GM12878 (cell line): Measurements from ENCODE around the gene CUEDC1. TPM values are rescaled to one million over a fixed set of nuclear protein-coding genes. Genes with fewer than 3 reads are reported as not detected.

Experiments used
- ATAC-seq: fragments of 200-7000 bp; cut with Tn5 transposase; 3 replicates; pipeline ENCODE4 v1.9.1; 2020; ENCODE audit warnings: mild to moderate bottlenecking, moderate library complexity
- BruUV-seq: library from RNA; stranded (reverse); fragments of 400-500 nt; replicated peaks from 2 replicates; lab custom pipeline; 2021; lab: Mats Ljungman, UMichigan
- CTCF ChIA-PET: fragments of 300-600 bp; sonication (Branson Sonifier 250); formaldehyde crosslinking; extraction: SDS; loops from one replicate; lab custom pipeline; 2021; ENCODE audit warnings: inconsistent platforms; lab: Yijun Ruan, JAX
- POLR2A ChIA-PET: fragments of 350-600 bp; formaldehyde crosslinking; extraction: SDS; loops from one replicate; lab custom pipeline; 2021; ENCODE audit warnings: inconsistent platforms; lab: Charles Lee
- RAD21 ChIA-PET: fragments of 300-600 bp; sonication (Branson Sonifier 250); formaldehyde crosslinking; loops from one replicate; lab custom pipeline; 2023; ENCODE audit warnings: antibody characterized with exemption; ENCODE audit not compliant: unreplicated experiment; lab: Charles Lee
- SMC1A ChIA-PET: fragments of 300-600 bp; sonication (Branson Sonifier 250); formaldehyde crosslinking; loops from one replicate; lab custom pipeline; 2023; ENCODE audit not compliant: unreplicated experiment, uncharacterized antibody; lab: Charles Lee
- DNase-seq: peaks from one replicate; pipeline ENCODE4 v3.0.0-alpha.2; 2011; ENCODE audit warnings: low read depth, low spot score
- FAIRE-seq: peaks from 3 replicates; lab custom pipeline; 2011; peaks lifted over from hg19 to GRCh38; lab: Jason Lieb, UNC
- H2AFZ ChIP-seq: 2 replicates; pipeline ENCODE4 v1.6.0; 2011; ENCODE audit warnings: low read depth, low read length, control low read depth; ENCODE audit not compliant: control insufficient read depth
- H3K27ac ChIP-seq: 2 replicates; pipeline ENCODE4 v1.5.1; 2011; ENCODE audit warnings: control low read depth; ENCODE audit not compliant: control insufficient read depth, insufficient read depth
- H3K27me3 ChIP-seq, 2 experiments: replicated peaks in 1 of 2; 2 replicates each; pipeline versions ENCODE4 v1.6.0 to v1.6.1; 2011; ENCODE audit warnings: low read length in 1 of 2; ENCODE audit not compliant: control insufficient read depth in 2 of 2, insufficient read depth in 2 of 2
- H3K36me3 ChIP-seq, 2 experiments: 2 replicates each; pipeline ENCODE4 v1.5.1; 2011; ENCODE audit warnings: low read length in 1 of 2; ENCODE audit not compliant: control insufficient read depth in 2 of 2, insufficient read depth in 2 of 2
- H3K4me1 ChIP-seq: 2 replicates; pipeline ENCODE4 v1.6.1; 2011; ENCODE audit warnings: mild to moderate bottlenecking, low read length, moderate library complexity, mixed read lengths; ENCODE audit not compliant: control insufficient read depth, insufficient read depth
- H3K4me2 ChIP-seq: 2 replicates; pipeline ENCODE4 v1.6.0; 2011; ENCODE audit warnings: control low read depth; ENCODE audit not compliant: control insufficient read depth, insufficient read depth
- H3K4me3 ChIP-seq: fragments of 200-600 bp; sonication (generic); 2 replicates; pipeline ENCODE4 v1.5.1; 2016
- H3K79me2 ChIP-seq: 2 replicates; pipeline ENCODE4 v1.6.0; 2011; ENCODE audit warnings: low read length; ENCODE audit not compliant: control insufficient read depth, insufficient read depth
- H3K9ac ChIP-seq: 2 replicates; pipeline ENCODE4 v1.8.0; 2011; ENCODE audit warnings: low read length, control low read depth, mixed read lengths; ENCODE audit not compliant: control insufficient read depth, insufficient read depth
- H3K9me3 ChIP-seq: replicated peaks from 3 replicates; pipeline ENCODE4 v1.5.1; 2011; ENCODE audit warnings: mild to moderate bottlenecking, low read length; ENCODE audit not compliant: control insufficient read depth, insufficient read depth
- H4K20me1 ChIP-seq: 2 replicates; pipeline ENCODE4 v1.6.0; 2011; ENCODE audit not compliant: control insufficient read depth, insufficient read depth
- BMI1 ChIP-seq: fragments of 450-650 bp; IDR thresholded peaks from 2 replicates; pipeline ENCODE4 v1.6.1; 2016; ENCODE audit warnings: mild to moderate bottlenecking, moderate library complexity, borderline replicate concordance
- CREB1 ChIP-seq: IDR thresholded peaks from 2 replicates; pipeline ENCODE4 v1.6.1; 2012; ENCODE audit warnings: low read depth, mild to moderate bottlenecking, inconsistent platforms
- GATAD2B ChIP-seq: fragments of 450-650 bp; conservative IDR thresholded peaks from 2 replicates; pipeline ENCODE4 v1.6.1; 2017; ENCODE audit warnings: low read depth, mild to moderate bottlenecking, moderate library complexity
- NBN ChIP-seq: fragments of 450-650 bp; IDR thresholded peaks from 2 replicates; pipeline ENCODE4 v1.6.1; 2016
- SMC3 ChIP-seq: IDR thresholded peaks from 2 replicates; pipeline ENCODE4 v1.6.1; 2011; ENCODE audit warnings: low read length, improper control_type of control experiment, borderline replicate concordance
- SPI1 ChIP-seq: IDR thresholded peaks from 2 replicates; pipeline ENCODE4 v1.6.1; 2011; ENCODE audit warnings: low read depth, mild to moderate bottlenecking, low read length, moderate library complexity, borderline replicate concordance; ENCODE audit not compliant: insufficient read depth
- ZNF207 ChIP-seq: fragments of 450-650 bp; IDR thresholded peaks from 2 replicates; pipeline ENCODE4 v1.6.1; 2014; ENCODE audit warnings: antibody characterized with exemption, mild to moderate bottlenecking, borderline replicate concordance
- WGBS: methylation state at CpG from one replicate; pipeline ENCODE4 v1.1.6; 2016; ENCODE audit warnings: low lambda C conversion rate; ENCODE audit not compliant: insufficient replicate concordance, insufficient coverage; ENCODE audit errors: missing lambda C conversion rate; 5-methylcytosine and 5-hydroxymethylcytosine counted together
- in situ Hi-C: fragments of 300-500 bp; cut with MboI; formaldehyde crosslinking; loops from 9 replicates; pipeline ENCODE4 v1.14.3; 2018; ENCODE audit warnings: mixed read lengths
- intact Hi-C: fragments of 100-400 bp; cut with micrococcal nuclease; formaldehyde crosslinking; loops from one replicate; pipeline ENCODE4 v1.14.2; 2022; ENCODE audit not compliant: unreplicated experiment
- polyA plus RNA-seq, 11 experiments: library from polyadenylated mRNA; depleted of rRNA in 4 of 11; unstranded in 6 of 11; stranded (reverse) in 5 of 11; fragments of >200 nt; fragmentation: Nextera tagmentation in 4 of 11; fragmentation: Illumina TruSeq in 1 of 11; extraction: Ambion mirVana in 4 of 11; extraction: Trizol in 1 of 11; gene quantifications; 1 replicate in 1 of 11; 2 replicates in 10 of 11; pipeline versions ENCODE4 v1.2.1 to v1.2.3, GENCODE V29; 2011 to 2016; ENCODE audit warnings: inconsistent platforms in 2 of 11, missing spikeins in 2 of 11, low read depth in 1 of 11
- total RNA-seq, 4 experiments: library from RNA; depleted of rRNA in 3 of 4; stranded (reverse); fragments of >200 nt in 3 of 4; fragmentation: Illumina TruSeq in 1 of 4; extraction: Trizol in 1 of 4; gene quantifications; 2 replicates each; pipeline versions ENCODE4 v1.2.1 to v1.2.3, GENCODE V29; 2013 to 2021
- TF ChIP-seq, protein P1 (sequence below): IDR thresholded peaks from 2 replicates; pipeline ENCODE4 v1.6.1; 2011; ENCODE audit warnings: borderline replicate concordance, low read depth, mild to moderate bottlenecking, moderate library complexity, low read length; ENCODE audit not compliant: insufficient read depth, poor library complexity, severe bottlenecking
- TF ChIP-seq, protein P2 (sequence below): fragments of 450-650 bp; IDR thresholded peaks from 2 replicates; pipeline ENCODE4 v1.6.1; 2017; ENCODE audit warnings: mild to moderate bottlenecking
- TF ChIP-seq, protein P3 (sequence below): IDR thresholded peaks from 2 replicates; pipeline ENCODE4 v1.6.1; 2011; ENCODE audit warnings: borderline replicate concordance, low read depth, mild to moderate bottlenecking, moderate library complexity, mixed read lengths, low read length; ENCODE audit not compliant: insufficient read depth; ENCODE audit errors: extremely low read length
- TF ChIP-seq, protein P4 (sequence below): fragments of 450-650 bp; IDR thresholded peaks from 2 replicates; pipeline ENCODE4 v1.6.1; 2016; ENCODE audit warnings: mild to moderate bottlenecking
- TF ChIP-seq, protein P5 (sequence below): fragments of 150-350 bp; IDR thresholded peaks from 2 replicates; pipeline ENCODE4 v1.6.1; 2014; ENCODE audit warnings: mild to moderate bottlenecking, low read depth, low read length

CUEDC1 gene
- total and polyA plus RNA-seq, 10 of the 15 experiments (the other 5 are each of a cell fraction or from before 2014, with no cell fraction given), result 0.24 to 7.4 (median 1.8) TPM

DNA sequence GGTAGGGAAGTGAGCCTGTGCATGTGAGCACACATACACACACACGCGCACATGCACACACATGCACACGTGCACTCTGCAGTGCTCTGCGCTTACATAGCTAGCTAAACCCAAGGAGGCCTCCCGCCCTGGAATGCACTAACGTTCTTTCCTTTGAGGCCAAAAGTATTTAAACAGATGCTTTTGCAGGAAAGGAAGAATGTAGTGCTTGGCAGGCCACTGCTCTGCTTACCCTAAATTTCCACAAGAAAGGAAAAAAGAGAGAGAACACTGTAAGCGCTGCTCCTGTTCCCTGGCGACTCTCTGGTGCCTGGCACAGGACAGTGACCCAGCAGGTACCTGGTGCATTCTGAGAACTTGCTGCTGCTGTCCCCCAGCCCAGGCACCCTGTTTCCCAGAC, 74.1 kb downstream of the CUEDC1 start:
- H3K27ac ChIP-seq, result no peak overlapping the region
- H2AFZ ChIP-seq, result no peak overlapping the region
- H3K9me3 ChIP-seq, result no peaks in the 10 kb centered on the region
- H3K4me3 ChIP-seq, result no peak overlapping the region
- 49% methylated on average over 8 of the region's 8 CpGs for WGBS
- FAIRE-seq (no peak), ATAC-seq (no peak; the same call in 2 of the 3 replicates), DNase-seq (no peak)
- no peaks in the 10 kb centered on the region for H3K36me3 ChIP-seq
- in situ Hi-C loops (no loop called here), intact Hi-C loops (no loop called here)
- no peak overlapping the region for H3K4me2 ChIP-seq
- H3K27me3 ChIP-seq, result peaks cover 0 to 1% of the 10 kb centered on the region in 2 experiments; a peak in 1 of 4 replicates
- peaks cover 3% of the 10 kb centered on the region; the same call in 1 of the 2 replicates for H3K4me1 ChIP-seq
- no TSS peak for BruUV-seq
- H3K79me2 ChIP-seq, result no peaks in the 10 kb centered on the region
- H3K9ac ChIP-seq, result no peak overlapping the region
- SMC1A ChIA-PET, result no interaction called here
- RAD21 ChIA-PET, result no interaction called here
- H4K20me1 ChIP-seq, result no peaks in the 10 kb centered on the region
- POLR2A ChIA-PET, result no interaction called here
- CTCF ChIA-PET, result interaction anchor here (1.2 kb wide), 1 partner anchor 24 kb away, joined by 4 read pairs; no protein-coding TSS in a partner anchor
- TF ChIP-seq, protein P1, sequence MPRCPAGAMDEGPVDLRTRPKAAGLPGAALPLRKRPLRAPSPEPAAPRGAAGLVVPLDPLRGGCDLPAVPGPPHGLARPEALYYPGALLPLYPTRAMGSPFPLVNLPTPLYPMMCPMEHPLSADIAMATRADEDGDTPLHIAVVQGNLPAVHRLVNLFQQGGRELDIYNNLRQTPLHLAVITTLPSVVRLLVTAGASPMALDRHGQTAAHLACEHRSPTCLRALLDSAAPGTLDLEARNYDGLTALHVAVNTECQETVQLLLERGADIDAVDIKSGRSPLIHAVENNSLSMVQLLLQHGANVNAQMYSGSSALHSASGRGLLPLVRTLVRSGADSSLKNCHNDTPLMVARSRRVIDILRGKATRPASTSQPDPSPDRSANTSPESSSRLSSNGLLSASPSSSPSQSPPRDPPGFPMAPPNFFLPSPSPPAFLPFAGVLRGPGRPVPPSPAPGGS, result no peak
- TF ChIP-seq SPI1, result no peak
- TF ChIP-seq BMI1, result no peak
- TF ChIP-seq, protein P2, sequence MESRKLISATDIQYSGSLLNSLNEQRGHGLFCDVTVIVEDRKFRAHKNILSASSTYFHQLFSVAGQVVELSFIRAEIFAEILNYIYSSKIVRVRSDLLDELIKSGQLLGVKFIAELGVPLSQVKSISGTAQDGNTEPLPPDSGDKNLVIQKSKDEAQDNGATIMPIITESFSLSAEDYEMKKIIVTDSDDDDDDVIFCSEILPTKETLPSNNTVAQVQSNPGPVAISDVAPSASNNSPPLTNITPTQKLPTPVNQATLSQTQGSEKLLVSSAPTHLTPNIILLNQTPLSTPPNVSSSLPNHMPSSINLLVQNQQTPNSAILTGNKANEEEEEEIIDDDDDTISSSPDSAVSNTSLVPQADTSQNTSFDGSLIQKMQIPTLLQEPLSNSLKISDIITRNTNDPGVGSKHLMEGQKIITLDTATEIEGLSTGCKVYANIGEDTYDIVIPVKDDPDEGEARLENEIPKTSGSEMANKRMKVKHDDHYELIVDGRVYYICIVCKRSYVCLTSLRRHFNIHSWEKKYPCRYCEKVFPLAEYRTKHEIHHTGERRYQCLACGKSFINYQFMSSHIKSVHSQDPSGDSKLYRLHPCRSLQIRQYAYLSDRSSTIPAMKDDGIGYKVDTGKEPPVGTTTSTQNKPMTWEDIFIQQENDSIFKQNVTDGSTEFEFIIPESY, result no peak
- TF ChIP-seq, protein P3, sequence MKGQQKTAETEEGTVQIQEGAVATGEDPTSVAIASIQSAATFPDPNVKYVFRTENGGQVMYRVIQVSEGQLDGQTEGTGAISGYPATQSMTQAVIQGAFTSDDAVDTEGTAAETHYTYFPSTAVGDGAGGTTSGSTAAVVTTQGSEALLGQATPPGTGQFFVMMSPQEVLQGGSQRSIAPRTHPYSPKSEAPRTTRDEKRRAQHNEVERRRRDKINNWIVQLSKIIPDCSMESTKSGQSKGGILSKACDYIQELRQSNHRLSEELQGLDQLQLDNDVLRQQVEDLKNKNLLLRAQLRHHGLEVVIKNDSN, result no peak
- no peak for TF ChIP-seq CREB1
- no peak for TF ChIP-seq SMC3
- TF ChIP-seq, protein P4, sequence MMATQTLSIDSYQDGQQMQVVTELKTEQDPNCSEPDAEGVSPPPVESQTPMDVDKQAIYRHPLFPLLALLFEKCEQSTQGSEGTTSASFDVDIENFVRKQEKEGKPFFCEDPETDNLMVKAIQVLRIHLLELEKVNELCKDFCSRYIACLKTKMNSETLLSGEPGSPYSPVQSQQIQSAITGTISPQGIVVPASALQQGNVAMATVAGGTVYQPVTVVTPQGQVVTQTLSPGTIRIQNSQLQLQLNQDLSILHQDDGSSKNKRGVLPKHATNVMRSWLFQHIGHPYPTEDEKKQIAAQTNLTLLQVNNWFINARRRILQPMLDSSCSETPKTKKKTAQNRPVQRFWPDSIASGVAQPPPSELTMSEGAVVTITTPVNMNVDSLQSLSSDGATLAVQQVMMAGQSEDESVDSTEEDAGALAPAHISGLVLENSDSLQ, result no peak
- TF ChIP-seq NBN, result no peak
- no peak for TF ChIP-seq ZNF207
- TF ChIP-seq, protein P5, sequence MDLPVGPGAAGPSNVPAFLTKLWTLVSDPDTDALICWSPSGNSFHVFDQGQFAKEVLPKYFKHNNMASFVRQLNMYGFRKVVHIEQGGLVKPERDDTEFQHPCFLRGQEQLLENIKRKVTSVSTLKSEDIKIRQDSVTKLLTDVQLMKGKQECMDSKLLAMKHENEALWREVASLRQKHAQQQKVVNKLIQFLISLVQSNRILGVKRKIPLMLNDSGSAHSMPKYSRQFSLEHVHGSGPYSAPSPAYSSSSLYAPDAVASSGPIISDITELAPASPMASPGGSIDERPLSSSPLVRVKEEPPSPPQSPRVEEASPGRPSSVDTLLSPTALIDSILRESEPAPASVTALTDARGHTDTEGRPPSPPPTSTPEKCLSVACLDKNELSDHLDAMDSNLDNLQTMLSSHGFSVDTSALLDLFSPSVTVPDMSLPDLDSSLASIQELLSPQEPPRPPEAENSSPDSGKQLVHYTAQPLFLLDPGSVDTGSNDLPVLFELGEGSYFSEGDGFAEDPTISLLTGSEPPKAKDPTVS, result no peak
- TF ChIP-seq GATAD2B, result no peak
